Esophagus muscularis mucosa (tissue), 4 donors: ENCODE data around the gene FJX1. TPM values are rescaled to one million over a fixed set of nuclear protein-coding genes. Genes with fewer than 3 reads are reported as not detected.

Source experiments
- DNase-seq: peaks from one replicate; pipeline ENCODE4 v3.0.0-alpha.2; 2017; ENCODE audit errors: extremely low spot score
- H3K27ac ChIP-seq, 4 donors: fragments of 200-600 bp; sonication (generic); replicated peaks in 1 of 4; 1 replicate in 3 of 4; 2 replicates in 1 of 4; pipeline ENCODE4 v1.5.1; 2016 to 2019; ENCODE audit warnings: mild to moderate bottlenecking in 1 of 4
- H3K27me3 ChIP-seq, 4 donors: fragments of 200-600 bp; sonication (generic); one replicate each; pipeline versions ENCODE4 v1.5.1 to v1.6.0; 2016 to 2019
- H3K36me3 ChIP-seq, 4 donors: fragments of 200-600 bp; sonication (generic); one replicate each; pipeline ENCODE4 v1.5.1; 2016 to 2019
- H3K4me1 ChIP-seq, 4 donors: fragments of 200-600 bp; sonication (generic); one replicate each; pipeline ENCODE4 v1.5.1; 2016 to 2019
- H3K4me3 ChIP-seq, 4 donors: fragments of 200-600 bp; sonication (generic); 1 replicate in 2 of 4; 2 replicates in 2 of 4; pipeline ENCODE4 v1.5.1; 2016 to 2019; ENCODE audit warnings: mild to moderate bottlenecking in 4 of 4, moderate library complexity in 1 of 4
- H3K9me3 ChIP-seq, 4 donors: fragments of 200-600 bp; sonication (generic); 1 replicate in 3 of 4; 2 replicates in 1 of 4; pipeline ENCODE4 v1.5.1; 2016 to 2019
- EP300 ChIP-seq: sonication (generic); formaldehyde crosslinking; IDR thresholded peaks from one replicate; pipeline ENCODE4 v1.6.1; 2017; ENCODE audit warnings: antibody characterized with exemption
- POLR2A ChIP-seq: fragments of 450-650 bp; IDR thresholded peaks from one replicate; pipeline ENCODE4 v1.6.1; 2017; ENCODE audit warnings: antibody characterized with exemption, moderate library complexity, mild to moderate bottlenecking, low read depth
- POLR2AphosphoS5 ChIP-seq, 2 donors: sonication (generic); formaldehyde crosslinking; IDR thresholded peaks; one replicate each; pipeline ENCODE4 v1.6.1; 2017; ENCODE audit warnings: antibody characterized with exemption in 2 of 2
- WGBS: methylation state at CpG from one replicate; pipeline ENCODE4 v1.1.5; 2018; 5-methylcytosine and 5-hydroxymethylcytosine counted together
- intact Hi-C: fragments of 100-400 bp; cut with DNase I; formaldehyde crosslinking; loops from one replicate; pipeline ENCODE4 v1.15.1; 2023
- total RNA-seq, 4 donors: library from RNA; depleted of rRNA; stranded (reverse); fragments of >200 nt; gene quantifications; one replicate each; pipeline versions ENCODE4 v1.1.0 to v1.2.1, GENCODE V29; 2016
- TF ChIP-seq, protein P1 (sequence below), 3 experiments: fragments of 200-600 bp in 2 of 3; fragments of 450-650 bp in 1 of 3; sonication (generic) in 2 of 3; IDR thresholded peaks; one replicate each; pipeline ENCODE4 v1.5.1; 2017 to 2019; ENCODE audit warnings: antibody characterized with exemption in 3 of 3, mild to moderate bottlenecking in 2 of 3, moderate library complexity in 1 of 3

FJX1 gene
- total RNA-seq, 4 donors from 2014 or later = 2.1 to 18.1 (median 6.5) TPM

DNA sequence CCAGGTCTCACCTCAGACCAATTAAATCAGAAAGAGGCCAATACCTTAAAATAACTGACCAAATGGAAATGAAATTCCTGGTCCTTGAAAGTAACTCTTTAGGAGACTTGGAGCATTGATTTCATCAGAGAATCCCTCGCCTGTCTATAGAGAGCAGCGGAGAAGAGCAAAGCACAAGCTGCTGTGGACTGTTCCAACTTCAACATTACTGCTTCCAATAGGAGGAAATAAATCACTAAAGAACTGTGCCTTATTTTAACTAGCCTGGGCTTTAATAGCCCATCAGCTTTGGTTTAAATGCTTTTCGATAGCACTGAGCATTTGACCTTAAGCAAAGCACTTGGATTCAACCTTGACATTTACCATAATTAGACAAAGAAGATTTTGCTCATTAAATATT is 32.0 kb upstream of the FJX1 start:
- Histone ChIP-seq H3K4me3 (no peak overlapping the region), H3K9me3 (no peaks in the 10 kb centered on the region), H3K27ac (no peak overlapping the region), H3K36me3 (no peaks in the 10 kb centered on the region), H3K4me1 (no peaks in the 10 kb centered on the region), H3K27me3 (no peaks in the 10 kb centered on the region)
- intact Hi-C loops = no loop called here
- WGBS = 80% methylated on average over 3 of the region's 3 CpGs
- TF ChIP-seq, protein P1, sequence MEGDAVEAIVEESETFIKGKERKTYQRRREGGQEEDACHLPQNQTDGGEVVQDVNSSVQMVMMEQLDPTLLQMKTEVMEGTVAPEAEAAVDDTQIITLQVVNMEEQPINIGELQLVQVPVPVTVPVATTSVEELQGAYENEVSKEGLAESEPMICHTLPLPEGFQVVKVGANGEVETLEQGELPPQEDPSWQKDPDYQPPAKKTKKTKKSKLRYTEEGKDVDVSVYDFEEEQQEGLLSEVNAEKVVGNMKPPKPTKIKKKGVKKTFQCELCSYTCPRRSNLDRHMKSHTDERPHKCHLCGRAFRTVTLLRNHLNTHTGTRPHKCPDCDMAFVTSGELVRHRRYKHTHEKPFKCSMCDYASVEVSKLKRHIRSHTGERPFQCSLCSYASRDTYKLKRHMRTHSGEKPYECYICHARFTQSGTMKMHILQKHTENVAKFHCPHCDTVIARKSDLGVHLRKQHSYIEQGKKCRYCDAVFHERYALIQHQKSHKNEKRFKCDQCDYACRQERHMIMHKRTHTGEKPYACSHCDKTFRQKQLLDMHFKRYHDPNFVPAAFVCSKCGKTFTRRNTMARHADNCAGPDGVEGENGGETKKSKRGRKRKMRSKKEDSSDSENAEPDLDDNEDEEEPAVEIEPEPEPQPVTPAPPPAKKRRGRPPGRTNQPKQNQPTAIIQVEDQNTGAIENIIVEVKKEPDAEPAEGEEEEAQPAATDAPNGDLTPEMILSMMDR (IDR thresholded peaks at IDR 0.05) = no peak
- no peak for TF ChIP-seq EP300
- TF ChIP-seq POLR2A = no peak
- TF ChIP-seq POLR2AphosphoS5 (IDR thresholded peaks at IDR 0.05) = no peak
- DNase-seq = no peak

DNA sequence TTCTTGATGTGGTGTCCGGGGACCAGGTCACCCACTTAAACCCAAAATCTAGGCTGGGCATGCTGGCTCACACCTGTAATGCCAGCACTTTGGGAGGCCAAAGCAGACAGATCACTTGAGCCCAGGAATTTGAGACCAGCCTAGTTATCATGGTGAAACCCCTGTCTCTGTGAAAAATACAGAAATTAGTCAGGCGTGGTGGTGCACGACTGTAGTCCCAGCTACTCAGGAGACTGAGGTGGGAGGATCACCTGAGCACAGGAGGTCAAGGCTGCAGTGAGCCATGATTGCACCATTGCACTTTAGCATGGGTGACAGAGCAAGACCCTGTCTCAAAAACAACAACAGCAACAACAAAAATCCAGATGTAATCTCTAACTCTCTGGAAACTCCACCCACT is 30.3 kb upstream of the FJX1 start:
- no peak for DNase-seq
- Histone ChIP-seq H3K4me1 (no peaks in the 10 kb centered on the region), H3K4me3 (no peak overlapping the region), H3K27ac (no peak overlapping the region), H3K27me3 (no peaks in the 10 kb centered on the region), H3K9me3 (no peaks in the 10 kb centered on the region), H3K36me3 (no peaks in the 10 kb centered on the region)
- TF ChIP-seq POLR2AphosphoS5 (IDR thresholded peaks at IDR 0.05) (no peak), EP300 (no peak), POLR2A (no peak)
- TF ChIP-seq, protein P1 (IDR thresholded peaks at IDR 0.05) = no peak
- 94% methylated on average over 1 of the region's 3 CpGs for WGBS
- intact Hi-C loops = no loop called here

DNA sequence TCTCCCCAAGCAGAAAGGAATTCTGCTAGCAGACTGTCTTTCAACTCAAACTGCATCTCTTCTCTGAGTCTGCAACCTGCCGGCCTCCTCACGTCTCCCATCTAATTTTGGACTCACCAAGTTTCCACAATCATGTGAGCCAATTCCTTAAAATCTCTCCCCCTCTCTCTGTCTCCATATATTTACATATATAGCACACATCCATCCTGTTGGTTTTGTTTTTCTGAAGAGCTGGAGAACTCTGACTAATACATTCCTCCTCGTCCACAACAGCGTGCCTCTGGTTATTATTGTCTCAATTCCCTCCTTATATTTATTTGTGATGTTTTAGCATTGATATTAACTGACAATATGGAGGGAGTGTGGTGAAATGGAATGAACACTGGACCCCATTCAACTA is 29.6 kb upstream of the FJX1 start:
- H3K36me3 ChIP-seq = no peaks in the 10 kb centered on the region
- no peak for DNase-seq
- H3K4me3 ChIP-seq = no peak overlapping the region
- no peak overlapping the region for H3K27ac ChIP-seq
- TF ChIP-seq EP300 = no peak
- TF ChIP-seq, protein P1 (IDR thresholded peaks at IDR 0.05) = no peak
- TF ChIP-seq POLR2A = no peak
- no peaks in the 10 kb centered on the region for H3K9me3 ChIP-seq
- 87% methylated on average over 4 of the region's 4 CpGs for WGBS
- H3K4me1 ChIP-seq = no peaks in the 10 kb centered on the region
- intact Hi-C loops = no loop called here
- H3K27me3 ChIP-seq = no peaks in the 10 kb centered on the region

DNA sequence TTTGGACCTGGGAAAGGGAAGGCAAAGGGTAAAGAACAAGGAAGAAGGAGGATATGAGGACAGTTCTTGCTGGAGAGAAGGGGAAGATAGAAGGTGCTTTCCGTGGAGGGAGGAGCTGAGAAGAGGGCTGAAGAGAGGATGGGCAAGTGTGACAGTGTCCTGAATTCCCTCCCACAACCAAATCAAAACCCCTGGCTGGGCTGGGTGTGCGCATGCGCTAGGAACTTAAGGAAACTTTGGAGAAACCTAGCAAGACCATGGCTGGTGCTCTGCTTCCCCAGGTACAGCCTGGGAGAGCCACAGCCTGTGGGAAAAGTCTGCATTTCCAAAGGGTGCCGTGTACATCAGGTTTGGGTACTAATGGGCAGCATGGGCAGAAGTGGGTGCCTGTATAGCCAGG is 29.0 kb upstream of the FJX1 start:
- DNase-seq = no peak
- no peaks in the 10 kb centered on the region for H3K4me1 ChIP-seq
- no peaks in the 10 kb centered on the region for H3K9me3 ChIP-seq
- no peak overlapping the region for H3K27ac ChIP-seq
- no peak overlapping the region for H3K4me3 ChIP-seq
- H3K27me3 ChIP-seq = no peaks in the 10 kb centered on the region
- H3K36me3 ChIP-seq = no peaks in the 10 kb centered on the region
- WGBS = 75% methylated on average over 4 of the region's 4 CpGs
- TF ChIP-seq EP300 = no peak
- TF ChIP-seq POLR2AphosphoS5 (IDR thresholded peaks at IDR 0.05) = no peak
- TF ChIP-seq, protein P1 (IDR thresholded peaks at IDR 0.05) = no peak
- no peak for TF ChIP-seq POLR2A
- intact Hi-C loops = no loop called here

DNA sequence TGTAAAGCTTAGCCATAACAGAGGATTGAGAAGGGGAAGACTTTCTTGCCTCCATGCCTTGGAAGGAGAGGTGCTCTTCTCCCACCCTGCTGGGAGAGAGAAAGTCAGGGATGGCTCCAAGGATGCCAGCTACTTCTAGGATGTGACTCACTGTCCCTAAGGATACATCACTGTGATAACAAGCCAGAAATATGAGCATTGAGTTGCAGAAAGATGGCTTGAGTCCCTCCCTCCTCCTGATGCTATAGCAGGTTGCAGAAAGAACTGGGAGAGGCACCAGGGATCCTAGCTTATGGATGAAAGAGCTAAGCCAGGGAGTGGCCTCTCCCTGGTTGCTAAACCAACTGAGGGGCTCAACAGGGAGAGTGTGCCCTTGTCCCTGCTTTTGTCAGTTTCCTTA is 27.8 kb upstream of the FJX1 start:
- intact Hi-C loops = no loop called here
- DNase-seq = no peak
- Histone ChIP-seq H3K27ac (no peak overlapping the region), H3K4me3 (no peak overlapping the region), H3K9me3 (no peaks in the 10 kb centered on the region), H3K4me1 (no peaks in the 10 kb centered on the region), H3K36me3 (no peaks in the 10 kb centered on the region), H3K27me3 (no peaks in the 10 kb centered on the region)
- TF ChIP-seq POLR2AphosphoS5 (IDR thresholded peaks at IDR 0.05) = no peak
- TF ChIP-seq EP300 = no peak
- TF ChIP-seq, protein P1 (IDR thresholded peaks at IDR 0.05) = no peak
- no peak for TF ChIP-seq POLR2A
